GM23248 (cell line): Measurements from ENCODE around the gene ADAMTS10.

Experiments
- EZH2 ChIP-seq: fragments of 200-600 bp; sonication (generic); IDR thresholded peaks from 2 replicates; pipeline ENCODE4 v1.6.1; 2018; ENCODE audit warnings: antibody characterized with exemption, mild to moderate bottlenecking; ENCODE audit not compliant: insufficient read depth, poor library complexity, severe bottlenecking
- EZH2phosphoT487 ChIP-seq: fragments of 200-600 bp; sonication (generic); IDR thresholded peaks from 2 replicates; pipeline ENCODE4 v1.6.1; 2018; ENCODE audit warnings: antibody characterized with exemption, moderate library complexity, mild to moderate bottlenecking, low read depth; ENCODE audit not compliant: insufficient read depth

GRCh38 chr19:8550070-8550469 lies 60.4 kb downstream of the ADAMTS10 start:
- TF ChIP-seq EZH2phosphoT487 = no peak
- no peak for TF ChIP-seq EZH2
